Stimulated activated naive CD4-positive, alpha-beta T cell (primary cell): Measurements from ENCODE around the gene NIM1K.
"Not testable (repeated sequence)": the region's sequence is repeated elsewhere in the genome, so short reads cannot be mapped to it uniquely, and the experiment has no call there.

Source experiments
- DNase-seq, 6 experiments: peaks; one replicate each; lab custom pipeline; 2025; lab: John Stamatoyannopoulos, UW

NIM1K gene

DNA sequence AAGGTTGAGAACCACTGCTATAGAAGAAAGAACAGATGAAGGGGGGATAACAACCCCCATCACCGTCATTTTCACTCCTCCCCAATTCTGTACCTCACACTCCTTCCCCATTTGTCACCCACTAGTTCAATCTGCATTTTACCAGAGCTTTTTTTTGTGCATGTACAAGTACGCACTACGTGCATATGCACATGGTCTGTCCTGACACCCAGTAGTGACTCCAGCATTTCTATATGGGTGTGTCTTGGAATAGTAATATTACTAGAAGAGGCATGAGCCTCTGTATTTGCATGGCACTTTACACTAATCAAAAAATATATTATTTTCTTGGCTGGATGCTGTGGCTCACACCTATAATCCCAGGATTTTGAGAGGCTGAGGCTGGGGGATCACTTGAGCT lies 38.7 kb downstream of the NIM1K start:
- no peak for DNase-seq

DNA sequence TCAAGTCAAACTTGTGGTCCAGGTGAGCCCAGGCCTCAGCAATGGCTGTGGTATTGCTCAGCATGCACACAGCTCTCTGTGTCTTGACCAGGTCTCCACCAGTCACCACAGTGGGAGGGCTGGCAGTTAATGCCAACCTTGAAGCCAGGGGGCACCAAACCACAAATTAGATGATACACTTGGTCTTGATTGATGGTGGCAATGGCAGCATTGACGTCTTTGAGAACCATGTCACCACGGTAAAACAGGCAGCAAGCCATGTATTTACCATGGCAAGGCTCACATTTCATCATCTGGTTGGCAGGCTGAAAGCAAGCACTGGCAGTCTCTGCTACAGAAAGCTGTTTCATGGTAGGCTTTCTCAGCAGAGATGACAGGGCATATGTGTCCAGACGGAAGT lies 40.0 kb downstream of the NIM1K start:
- peak in 1 of 6 experiments; percentile 0 for DNase-seq

DNA sequence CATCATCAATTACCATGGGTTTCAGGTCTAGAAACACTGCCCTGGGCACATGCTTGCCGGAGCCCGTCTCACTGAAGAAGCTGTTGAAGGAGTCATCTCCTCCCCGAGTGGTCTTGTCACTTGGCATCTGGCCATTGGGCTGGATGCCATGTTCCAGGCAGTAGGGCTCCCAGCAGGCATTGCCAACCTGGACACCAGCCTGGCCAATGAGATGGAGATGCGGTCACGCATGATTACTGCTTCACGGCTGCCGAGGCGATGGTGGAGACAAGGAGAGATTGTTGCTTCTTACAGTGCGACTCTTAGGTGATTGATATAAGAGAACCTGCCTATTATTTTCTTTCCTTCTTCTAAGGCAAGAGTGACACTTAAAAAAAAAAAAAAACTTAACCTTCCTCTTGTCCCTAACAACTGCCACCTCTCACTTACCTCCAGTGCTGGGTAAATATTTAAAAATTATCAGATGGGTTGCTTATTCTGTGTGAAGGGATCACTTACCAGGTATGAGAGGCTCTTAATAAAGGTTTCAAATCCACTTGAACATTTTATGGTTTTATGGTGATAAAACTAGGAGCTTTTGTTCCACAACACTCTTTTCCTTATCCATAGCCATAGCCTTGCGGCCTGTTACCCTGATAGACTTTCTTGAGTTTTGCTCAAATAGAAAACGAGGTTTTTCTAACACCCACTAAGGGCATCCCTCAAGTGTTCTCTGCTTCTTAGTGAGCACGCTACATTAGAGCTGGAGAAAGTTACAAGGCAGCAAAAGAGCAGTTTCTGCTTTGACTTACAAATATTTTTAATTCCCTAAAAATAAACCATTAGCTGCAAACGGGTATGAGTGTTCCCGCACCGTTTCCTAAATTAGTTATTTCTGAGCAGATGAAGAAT lies 41.2 kb downstream of the NIM1K start:
- no peak for DNase-seq

DNA sequence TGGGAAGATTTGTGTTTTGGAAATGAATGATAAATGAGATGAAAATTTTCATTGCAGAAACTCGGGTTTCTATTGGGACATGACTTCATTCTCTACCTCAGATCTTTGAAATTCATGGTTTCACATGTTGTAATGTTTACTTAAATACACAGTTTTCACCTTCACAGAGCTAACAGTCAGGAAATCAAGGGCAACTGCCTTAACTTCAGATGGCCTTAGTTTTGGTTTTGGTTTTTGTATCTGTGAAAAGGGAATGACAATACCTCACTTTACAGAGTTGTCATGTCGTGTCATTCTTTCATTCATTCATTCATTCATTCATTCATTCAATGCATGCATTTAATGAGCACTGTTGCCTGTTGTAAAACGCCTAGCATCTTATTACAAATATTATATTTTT lies 41.9 kb downstream of the NIM1K start:
- no peak for DNase-seq

DNA sequence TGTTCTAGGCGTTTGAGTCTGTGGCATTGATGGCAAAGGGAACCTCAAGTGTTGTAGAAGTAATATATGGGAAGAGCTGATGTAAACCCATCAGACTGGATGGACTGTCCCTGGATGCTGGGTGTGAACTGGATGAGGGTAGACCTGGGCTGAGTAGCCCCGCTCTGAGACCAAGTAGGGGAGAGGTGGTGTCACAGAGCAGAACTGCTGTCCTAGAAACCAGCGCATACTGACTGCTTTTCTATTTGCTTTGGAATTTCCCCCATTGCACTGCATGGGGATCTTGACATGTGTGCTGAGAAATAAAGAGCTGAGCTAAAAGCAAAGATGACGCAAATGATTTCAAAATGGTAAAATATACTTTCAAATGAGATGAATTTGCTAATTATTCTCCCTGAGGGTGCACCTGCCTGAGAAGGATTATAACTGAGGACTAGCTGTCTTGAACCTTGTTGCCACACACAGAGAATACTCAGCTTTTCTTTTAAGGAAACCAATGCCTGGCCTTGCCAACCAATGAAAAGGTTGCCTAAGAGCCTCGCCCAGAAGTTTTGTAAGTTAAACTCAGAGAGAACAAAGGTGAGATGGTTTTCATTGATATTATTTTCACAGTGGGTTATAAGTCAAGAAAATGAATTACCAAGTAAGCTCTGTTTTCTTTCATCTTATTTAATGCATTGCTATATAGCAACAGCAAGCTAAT lies 44.8 kb downstream of the NIM1K start:
- DNase-seq, result no peak

DNA sequence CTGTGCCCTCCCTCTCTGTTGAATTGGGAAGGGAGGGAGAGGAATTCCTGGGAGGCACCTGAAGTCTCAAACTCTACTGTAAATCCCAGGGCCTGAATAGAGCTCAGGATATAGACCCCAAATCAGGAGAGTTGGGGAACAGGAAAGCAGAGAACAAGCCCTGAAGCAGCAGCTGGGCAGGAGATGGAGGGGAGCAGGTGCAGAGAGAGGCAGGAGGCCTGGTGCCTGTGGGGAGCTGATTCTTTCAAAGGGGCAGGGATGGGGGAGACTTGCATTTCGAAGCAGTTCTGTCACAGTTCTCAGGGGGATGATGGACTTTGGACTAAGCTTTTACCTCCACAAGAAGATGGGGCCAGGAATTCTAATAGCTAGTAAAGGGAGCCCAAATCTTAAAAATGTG lies 50.2 kb downstream of the NIM1K start:
- no peak for DNase-seq

DNA sequence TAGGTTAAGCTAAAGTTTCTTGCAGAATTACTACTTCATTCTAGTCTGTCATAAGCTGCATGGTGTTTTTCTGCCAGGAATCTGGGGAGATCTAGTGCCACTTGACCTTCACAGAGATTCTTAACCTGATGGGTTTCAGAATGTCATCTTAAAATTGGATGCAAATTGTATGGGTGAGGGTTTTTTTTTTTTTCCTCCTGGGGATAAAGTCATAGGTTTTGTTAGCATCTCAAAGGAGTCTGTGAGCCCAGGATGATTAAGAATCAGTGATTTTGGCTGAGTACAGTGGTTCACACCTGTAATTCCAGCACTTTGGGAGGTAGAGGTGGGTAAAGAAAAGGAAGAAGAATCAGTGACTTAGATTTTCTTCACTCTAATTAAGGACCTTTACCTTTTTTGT lies 51.2 kb downstream of the NIM1K start:
- DNase-seq, result no peak

DNA sequence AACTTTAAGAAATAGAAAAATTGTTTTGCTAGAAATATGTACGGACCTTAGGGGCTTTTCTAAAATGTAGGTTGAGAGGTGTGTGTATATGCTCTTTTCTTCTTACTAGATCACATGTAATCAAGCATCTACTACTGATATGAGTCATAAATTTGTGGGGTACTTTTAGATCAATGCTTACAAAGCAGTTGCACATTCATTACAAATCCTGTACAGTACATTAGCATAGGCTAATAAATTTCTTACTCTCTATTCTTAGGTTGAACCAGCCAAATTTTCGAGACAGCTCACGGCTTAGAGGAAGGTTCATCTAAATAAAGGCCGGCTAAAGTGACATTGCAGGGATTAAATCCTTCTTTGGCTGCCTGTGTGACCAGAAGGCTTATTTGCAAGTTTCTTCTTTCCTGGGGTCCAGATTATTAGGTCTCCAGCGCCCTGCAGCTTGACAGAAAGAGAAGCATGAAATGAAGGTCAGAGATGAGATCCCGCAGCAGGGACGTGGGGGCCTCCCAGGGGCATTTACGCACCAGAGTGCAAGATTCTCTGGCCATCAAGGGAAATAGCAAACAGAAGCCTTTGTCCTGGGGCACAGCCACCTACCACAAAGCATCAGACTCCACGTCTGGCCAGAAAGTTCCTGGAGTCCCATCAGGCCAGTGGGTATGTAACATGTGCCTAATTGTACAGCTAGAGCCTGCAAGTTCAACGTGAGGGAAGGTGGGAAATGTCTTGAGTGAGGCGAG lies 53.0 kb downstream of the NIM1K start:
- DNase-seq, result no peak

DNA sequence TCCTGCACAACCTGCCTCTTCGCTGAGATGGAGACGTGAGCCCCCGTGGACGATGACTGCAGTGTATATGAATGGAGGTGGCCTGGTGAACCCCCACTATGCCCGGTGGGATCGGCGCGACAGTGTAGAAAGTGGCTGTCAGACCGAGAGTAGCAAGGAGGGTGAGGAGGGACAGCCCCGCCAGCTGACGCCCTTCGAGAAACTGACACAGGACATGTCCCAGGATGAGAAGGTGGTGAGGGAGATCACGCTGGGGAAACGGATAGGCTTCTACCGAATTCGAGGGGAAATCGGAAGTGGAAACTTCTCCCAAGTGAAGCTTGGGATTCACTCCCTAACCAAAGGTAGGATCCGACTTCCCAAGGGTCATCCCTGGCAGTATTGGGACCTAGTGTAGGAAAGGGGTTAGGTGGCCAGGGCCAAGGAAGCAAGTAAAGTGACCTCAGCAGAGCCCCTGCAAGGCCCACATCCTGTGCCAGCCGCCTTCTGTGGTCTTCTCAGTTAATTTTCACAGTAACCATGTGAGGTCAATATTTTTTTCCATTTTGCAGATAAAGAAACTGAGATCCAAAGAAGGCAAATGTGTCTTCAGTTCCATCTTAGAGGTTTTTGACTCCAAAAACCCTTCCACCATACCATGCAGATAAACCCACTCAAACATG lies 53.8 kb downstream of the NIM1K start:
- no peak for DNase-seq

DNA sequence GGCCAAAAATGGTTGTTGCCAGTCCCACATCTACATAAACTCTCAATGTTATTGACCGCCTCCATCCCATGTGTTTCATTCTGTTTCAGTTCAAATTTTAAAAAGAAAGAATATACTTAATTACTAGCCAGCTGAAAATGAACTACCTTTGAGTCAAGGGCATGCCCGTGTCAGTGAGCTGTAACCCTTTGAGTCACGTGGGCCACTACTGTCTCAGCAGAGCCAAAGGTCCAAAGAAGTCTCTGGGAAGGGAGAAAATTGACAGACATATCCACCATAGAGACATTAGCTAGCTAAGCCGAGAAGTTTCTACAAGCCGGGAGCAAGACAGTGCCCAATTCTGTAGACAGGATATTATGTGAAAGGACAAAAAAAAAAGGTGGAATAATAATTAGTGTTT lies 59.7 kb downstream of the NIM1K start:
- no peak for DNase-seq

DNA sequence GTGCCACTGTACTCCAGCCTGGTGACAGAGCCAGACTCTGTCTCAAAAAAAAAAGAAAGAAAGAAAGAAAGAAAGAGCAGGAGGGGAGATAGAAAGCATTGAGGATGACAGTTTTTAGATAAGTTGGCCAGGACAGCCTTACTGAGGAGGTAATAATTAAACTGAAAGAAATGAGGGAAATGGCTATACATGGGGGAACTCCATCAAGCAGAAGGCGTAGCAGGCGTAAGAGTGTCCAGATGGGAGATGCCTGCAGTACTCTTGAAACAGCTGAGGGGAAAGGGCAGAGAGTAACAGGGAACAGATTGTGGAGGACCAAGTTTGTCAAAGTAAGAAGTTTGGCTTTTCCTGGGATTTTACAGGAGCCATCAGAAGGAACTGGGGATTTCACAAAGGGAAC lies 63.7 kb downstream of the NIM1K start:
- no peak for DNase-seq

DNA sequence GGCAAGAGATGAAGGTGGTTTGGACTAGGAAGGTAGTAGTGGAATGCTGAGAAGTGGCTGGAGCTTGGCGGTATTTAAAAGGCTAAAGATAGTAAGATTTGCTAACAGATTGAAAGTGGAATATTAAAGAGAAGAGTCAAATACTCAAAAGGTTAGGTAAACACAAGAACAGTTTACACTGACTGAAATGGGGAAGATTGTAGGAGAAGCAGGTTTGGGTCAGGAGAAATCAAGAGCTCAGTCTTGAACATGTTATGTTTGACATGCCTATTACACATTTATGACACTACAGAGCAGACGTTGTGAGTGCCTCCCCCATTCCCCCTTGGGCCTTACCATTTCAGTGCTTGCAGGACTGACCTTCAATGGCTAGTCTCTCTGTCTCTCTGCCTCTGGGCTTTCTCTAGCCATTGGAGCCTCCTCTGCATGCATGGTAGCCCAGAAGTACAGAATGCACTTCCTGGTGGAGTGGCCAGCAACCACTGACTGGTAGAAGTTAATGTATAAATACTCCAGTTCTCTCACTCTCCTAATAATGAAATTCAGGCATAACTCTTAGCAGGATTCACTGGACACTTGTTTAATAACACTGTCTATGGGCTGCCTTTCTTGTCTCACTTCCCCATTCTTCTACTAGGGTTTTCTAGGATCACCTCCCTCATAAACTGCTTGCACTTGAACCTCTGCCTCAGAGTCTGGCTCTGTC lies 64.4 kb downstream of the NIM1K start:
- no peak for DNase-seq

DNA sequence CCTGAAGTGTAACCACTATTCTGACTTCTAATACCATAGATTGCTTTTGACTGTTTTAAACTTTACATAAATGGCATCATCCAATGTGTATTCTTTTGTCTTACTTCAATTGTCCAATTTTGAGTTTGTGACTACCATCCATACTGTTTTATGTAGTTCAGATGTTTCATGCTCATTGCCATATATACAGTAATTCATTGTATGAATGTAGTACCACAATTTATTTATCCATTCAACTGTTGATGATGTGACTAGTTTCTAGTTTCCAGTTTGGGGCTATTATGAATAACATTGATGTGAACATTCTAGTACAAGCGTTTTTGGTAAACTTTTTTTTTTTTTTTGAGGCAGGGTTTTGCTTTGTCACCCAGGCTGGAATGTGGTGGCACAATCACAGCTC lies 66.1 kb downstream of the NIM1K start:
- no peak for DNase-seq

DNA sequence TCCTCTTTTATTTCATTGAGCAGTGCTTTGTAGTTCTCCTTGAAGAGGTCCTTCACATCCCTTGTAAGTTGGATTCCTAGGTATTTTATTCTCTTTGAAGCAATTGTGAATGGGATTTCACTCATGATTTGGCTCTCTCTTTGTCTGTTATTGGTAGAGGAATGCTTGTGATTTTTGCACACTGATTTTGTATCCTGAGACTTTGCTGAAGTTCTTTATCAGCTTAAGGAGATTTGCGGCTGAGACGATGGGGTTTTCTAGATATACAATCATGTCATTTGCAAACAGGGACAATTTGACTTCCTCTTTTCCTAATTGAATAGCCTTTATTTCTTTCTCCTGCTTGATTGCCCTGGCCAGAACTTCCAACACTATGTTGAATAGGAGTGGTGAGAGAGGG lies 70.2 kb downstream of the NIM1K start:
- not testable (repeated sequence) for DNase-seq

DNA sequence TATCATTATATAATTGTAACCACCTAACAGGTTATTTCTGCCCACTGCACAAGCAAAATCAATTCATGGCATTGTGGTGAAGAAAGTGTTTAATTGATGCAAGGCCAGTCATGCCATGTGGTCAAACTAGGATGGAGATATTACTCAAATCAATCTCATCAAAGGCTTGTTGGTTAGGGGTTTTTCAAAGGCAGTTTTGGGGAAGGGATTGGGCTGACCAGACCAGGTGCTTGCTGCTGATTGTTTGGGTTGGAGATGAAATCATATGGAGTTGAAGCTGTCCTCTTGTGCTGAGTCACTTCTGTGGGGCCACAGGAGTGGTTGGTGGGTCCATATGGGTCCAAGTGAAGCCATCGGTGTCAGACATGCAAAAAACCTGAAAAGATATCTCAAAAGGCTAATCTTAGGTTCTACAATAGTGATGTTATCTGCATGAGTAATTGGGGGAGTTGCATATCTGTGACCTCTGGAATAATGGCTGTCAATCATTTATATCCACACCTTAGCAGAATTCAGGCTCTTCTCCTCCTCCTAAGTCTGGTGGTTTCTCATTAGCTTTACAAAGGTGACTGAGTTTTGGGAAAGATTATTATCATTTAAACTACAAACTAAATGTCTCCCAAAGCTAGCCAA lies 76.3 kb downstream of the NIM1K start:
- DNase-seq, result no peak

DNA sequence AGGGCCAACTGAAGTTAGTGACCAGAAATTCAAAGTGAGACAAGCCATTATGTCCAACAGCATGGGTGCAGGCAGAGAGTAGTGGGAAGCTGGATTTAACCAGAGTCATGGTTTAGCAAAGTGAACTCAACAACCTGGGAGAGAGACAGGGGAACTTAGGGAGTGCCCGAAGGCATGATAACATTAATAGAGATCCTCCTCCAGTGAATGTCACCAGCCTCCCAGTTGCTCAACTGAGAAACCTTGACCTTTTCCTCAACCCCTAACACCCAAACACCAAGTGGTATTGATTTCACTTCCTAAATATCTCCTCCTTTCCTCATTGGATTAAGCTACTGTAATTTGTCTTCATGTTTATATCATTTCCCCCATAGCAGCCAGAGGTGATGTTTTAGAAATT lies 78.6 kb downstream of the NIM1K start:
- DNase-seq, result no peak

DNA sequence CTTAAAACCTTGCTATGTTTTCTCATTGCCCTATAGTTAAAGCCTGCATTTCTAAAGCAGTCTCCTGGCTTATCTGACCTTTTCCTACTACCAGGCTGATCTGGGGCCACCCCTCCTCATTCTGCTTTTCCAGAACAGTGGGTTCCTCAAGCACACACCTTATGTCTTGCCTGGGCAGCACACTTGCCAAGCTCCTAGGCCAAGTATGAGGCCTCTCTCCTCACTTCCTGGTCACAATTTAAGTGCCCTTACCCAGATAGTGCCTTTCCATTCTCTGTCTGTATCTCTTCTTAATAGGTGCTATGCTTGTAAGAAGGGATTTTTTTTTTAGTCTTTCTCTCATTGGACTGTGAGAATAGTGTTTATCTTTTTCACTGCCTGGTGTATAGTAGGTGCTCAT lies 81.5 kb downstream of the NIM1K start:
- DNase-seq, result no peak

DNA sequence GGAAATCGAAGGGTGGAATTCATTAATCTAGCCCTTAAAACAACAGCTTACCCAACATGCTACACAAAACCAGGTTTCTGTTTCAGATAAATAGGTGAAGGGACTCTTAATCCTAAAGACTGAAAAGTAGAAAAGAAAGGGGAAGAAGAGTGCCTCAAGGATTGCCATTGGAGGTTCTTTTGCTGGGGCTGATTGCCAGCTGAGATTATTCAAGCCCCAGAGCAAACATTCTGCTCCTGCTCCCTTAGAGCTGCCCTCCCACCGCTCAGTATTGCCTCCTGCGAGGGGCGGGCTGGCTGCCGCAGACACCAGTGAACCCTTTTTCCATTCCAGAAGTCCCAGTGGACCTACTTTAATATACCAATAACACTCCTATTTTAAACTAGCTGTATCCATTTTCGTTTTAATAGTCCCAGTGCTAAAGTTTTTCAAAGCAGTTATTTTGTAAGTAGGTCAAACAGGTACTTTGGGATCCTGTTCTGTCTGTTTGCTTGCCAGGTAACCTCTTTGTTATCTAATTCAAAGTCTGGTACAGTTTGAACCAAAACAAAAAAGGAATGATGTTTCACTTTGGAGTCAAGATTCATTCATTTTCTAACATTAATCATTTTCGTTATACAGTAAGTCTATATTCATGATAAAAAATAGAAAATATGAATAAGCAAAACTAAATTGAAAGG lies 82.5 kb downstream of the NIM1K start:
- no peak for DNase-seq

DNA sequence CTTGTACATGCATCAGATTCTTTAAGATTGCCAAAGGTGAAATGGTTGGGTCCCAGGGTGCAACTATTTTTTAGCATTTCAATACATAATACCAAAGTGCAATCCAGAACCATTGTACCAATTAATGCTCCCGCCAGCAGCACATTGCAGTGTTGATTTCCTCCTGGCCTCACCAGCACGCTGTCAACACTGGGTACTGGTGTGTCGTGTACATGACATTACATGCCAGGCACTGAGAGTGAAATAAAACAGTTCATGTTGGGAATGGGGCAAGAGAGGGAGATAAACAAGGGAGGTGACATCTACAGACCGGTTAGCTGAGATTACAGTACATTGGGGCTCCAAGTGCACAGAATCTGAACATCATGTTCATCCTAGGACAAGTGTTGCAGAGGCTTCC lies 83.4 kb downstream of the NIM1K start:
- DNase-seq, result no peak

DNA sequence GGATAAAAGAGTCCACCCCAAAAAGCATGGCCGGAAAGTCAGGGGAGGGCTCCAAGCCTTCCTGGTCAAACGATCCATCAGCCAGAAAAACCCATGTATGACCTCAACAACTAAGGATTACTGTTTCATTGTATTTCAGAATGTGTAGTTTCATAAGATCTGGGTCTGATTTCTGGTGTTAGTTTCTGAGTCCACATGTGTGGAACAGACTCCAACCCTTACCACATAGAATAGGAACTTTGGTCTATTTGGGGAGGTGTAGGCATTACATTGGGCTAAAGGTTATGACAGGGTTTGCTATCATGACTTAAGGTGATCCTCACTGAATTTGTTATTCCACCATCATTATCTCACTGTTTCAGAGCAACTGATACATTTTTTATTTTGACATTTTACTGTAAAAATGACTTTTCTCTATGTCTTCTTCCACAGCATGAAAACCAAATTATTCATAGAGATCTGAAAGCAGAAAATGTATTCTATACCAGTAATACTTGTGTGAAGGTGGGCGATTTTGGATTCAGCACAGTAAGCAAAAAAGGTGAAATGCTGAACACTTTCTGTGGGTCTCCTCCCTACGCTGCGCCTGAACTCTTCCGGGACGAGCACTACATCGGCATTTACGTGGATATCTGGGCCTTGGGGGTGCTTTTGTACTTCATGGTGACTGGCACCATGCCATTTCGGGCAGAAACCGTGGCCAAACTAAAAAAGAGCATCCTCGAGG lies 87.7 kb downstream of the NIM1K start:
- no peak for DNase-seq
